GM21367 (cell line): ENCODE results near the gene LEKR1.
"Not testable (repeated sequence)": the region's sequence is repeated elsewhere in the genome, so short reads cannot be mapped to it uniquely, and the experiment has no call there.

ENCODE experiments used
- ATAC-seq: cut with Tn5 transposase; IDR thresholded peaks from one replicate; pipeline ENCODE4 v1.9.1; 2021; ENCODE audit not compliant: unreplicated experiment

LEKR1 gene

GRCh38 chr3:156834435-156834834, 8.3 kb downstream of the LEKR1 start:
- ATAC-seq = no peak

- peak; percentile 62 for ATAC-seq
Measured at GRCh38 chr3:156834962-156835535, 8.9 kb downstream of the LEKR1 start.

GRCh38 chr3:156836701-156837100, 10.5 kb downstream of the LEKR1 start:
- no peak for ATAC-seq

- no peak for ATAC-seq
Measured at GRCh38 chr3:156837115-156837514, 11.0 kb downstream of the LEKR1 start.

- no peak for ATAC-seq
Measured at GRCh38 chr3:156838035-156838434, 11.9 kb downstream of the LEKR1 start.

GRCh38 chr3:156840826-156841689, 14.9 kb downstream of the LEKR1 start:
- no peak for ATAC-seq

- ATAC-seq = no peak
Measured at GRCh38 chr3:156843071-156843808, 17.1 kb downstream of the LEKR1 start.

- ATAC-seq = no peak
Measured at GRCh38 chr3:156847752-156848448, 21.7 kb downstream of the LEKR1 start.

- peak; percentile 83 for ATAC-seq
Measured at GRCh38 chr3:156859578-156859977, 33.4 kb downstream of the LEKR1 start.

GRCh38 chr3:156860873-156861272, 34.7 kb downstream of the LEKR1 start:
- ATAC-seq = no peak

GRCh38 chr3:156862338-156862737, 36.2 kb downstream of the LEKR1 start:
- ATAC-seq = no peak

- no peak for ATAC-seq
Measured at GRCh38 chr3:156865732-156866131, 39.6 kb downstream of the LEKR1 start.

GRCh38 chr3:156867174-156867573, 41.0 kb downstream of the LEKR1 start:
- no peak for ATAC-seq

- ATAC-seq = no peak
Measured at GRCh38 chr3:156867920-156868319, 41.8 kb downstream of the LEKR1 start.

GRCh38 chr3:156873906-156874305, 47.8 kb downstream of the LEKR1 start:
- no peak for ATAC-seq

- not testable (repeated sequence) for ATAC-seq
Measured at GRCh38 chr3:156879491-156879890, 53.3 kb downstream of the LEKR1 start.

GRCh38 chr3:156885761-156886160, 59.6 kb downstream of the LEKR1 start:
- ATAC-seq = no peak

- ATAC-seq = no peak
Measured at GRCh38 chr3:156888176-156888575, 62.0 kb downstream of the LEKR1 start.

- ATAC-seq = no peak
Measured at GRCh38 chr3:156888576-156888975, 62.4 kb downstream of the LEKR1 start.

GRCh38 chr3:156892701-156893100, 66.5 kb downstream of the LEKR1 start:
- ATAC-seq = no peak

- ATAC-seq = not testable (repeated sequence)
Measured at GRCh38 chr3:156895374-156895773, 69.2 kb downstream of the LEKR1 start.
